ENCODE results near the gene WASF3.

Gene WASF3

GRCh38 chr13:26548205-26548765 is 9.2 kb upstream of the WASF3 start:
- DNase-seq (ENCODE audit: low read depth), result no peak

- no peak for DNase-seq (ENCODE audit: low read depth)
Measured at GRCh38 chr13:26549713-26550112, 7.8 kb upstream of the WASF3 start.

GRCh38 chr13:26551255-26551860 is 6.1 kb upstream of the WASF3 start:
- DNase-seq (ENCODE audit: low read depth), result no peak

- no peak for DNase-seq (ENCODE audit: low read depth)
Measured at GRCh38 chr13:26555413-26555812, 2.1 kb upstream of the WASF3 start.

GRCh38 chr13:26557051-26557392 is 461 bp upstream of the WASF3 start:
- DNase-seq (ENCODE audit: low read depth), result no peak

GRCh38 chr13:26558074-26558805 is 757 bp downstream of the WASF3 start:
- DNase-seq (ENCODE audit: low read depth), result no peak

- no peak for DNase-seq (ENCODE audit: low read depth)
Measured at GRCh38 chr13:26558987-26559386, 1.5 kb downstream of the WASF3 start.

- no peak for DNase-seq (ENCODE audit: low read depth)
Measured at GRCh38 chr13:26560456-26560855, 3.0 kb downstream of the WASF3 start.

- no peak for DNase-seq (ENCODE audit: low read depth)
Measured at GRCh38 chr13:26561067-26561466, 3.6 kb downstream of the WASF3 start.

- no peak for DNase-seq (ENCODE audit: low read depth)
Measured at GRCh38 chr13:26561651-26562511, 4.4 kb downstream of the WASF3 start.

- DNase-seq (ENCODE audit: low read depth), result no peak
Measured at GRCh38 chr13:26562512-26562890, 5.0 kb downstream of the WASF3 start.

GRCh38 chr13:26563713-26564112 is 6.2 kb downstream of the WASF3 start:
- no peak for DNase-seq (ENCODE audit: low read depth)

GRCh38 chr13:26568132-26568815 is 10.8 kb downstream of the WASF3 start:
- DNase-seq (ENCODE audit: low read depth), result no peak

GRCh38 chr13:26571518-26571917 is 14.0 kb downstream of the WASF3 start:
- DNase-seq (ENCODE audit: low read depth), result no peak

- no peak for DNase-seq (ENCODE audit: low read depth)
Measured at GRCh38 chr13:26575244-26575643, 17.8 kb downstream of the WASF3 start.

- no peak for DNase-seq (ENCODE audit: low read depth)
Measured at GRCh38 chr13:26579580-26579979, 22.1 kb downstream of the WASF3 start.

GRCh38 chr13:26583662-26584061 is 26.2 kb downstream of the WASF3 start:
- DNase-seq (ENCODE audit: low read depth), result no peak

GRCh38 chr13:26584713-26585112 is 27.2 kb downstream of the WASF3 start:
- peak; percentile 57 for DNase-seq (ENCODE audit: low read depth)

- no peak for DNase-seq (ENCODE audit: low read depth)
Measured at GRCh38 chr13:26585136-26585535, 27.7 kb downstream of the WASF3 start.

GRCh38 chr13:26587251-26587650 is 29.8 kb downstream of the WASF3 start:
- DNase-seq (ENCODE audit: low read depth), result no peak

GRCh38 chr13:26589226-26589625 is 31.7 kb downstream of the WASF3 start:
- DNase-seq (ENCODE audit: low read depth), result no peak

GRCh38 chr13:26589754-26590153 is 32.3 kb downstream of the WASF3 start:
- no peak for DNase-seq (ENCODE audit: low read depth)

All from HS-5 (cell line).